Neural cell (in vitro differentiated cells): ENCODE data around the gene CD80. TPM values are rescaled to one million over a fixed set of nuclear protein-coding genes. Genes with fewer than 3 reads are reported as not detected.

ENCODE experiments used
- H2AFZ ChIP-seq: fragments of 200-600, 300-800 bp; sonication (generic), shearing (Covaris generic); 2 replicates; pipeline ENCODE4 v1.6.0; 2014; ENCODE audit warnings: low read depth, mild to moderate bottlenecking, antibody characterized with exemption, low read length, moderate library complexity
- H3F3A ChIP-seq: fragments of 200-600 bp; shearing (Covaris generic); 2 replicates; pipeline ENCODE4 v1.6.1; 2016; ENCODE audit warnings: mild to moderate bottlenecking, moderate library complexity, mixed read lengths, antibody characterized with exemption, low read length; ENCODE audit not compliant: insufficient read depth, poor library complexity, severe bottlenecking
- H3K27ac ChIP-seq: fragments of 200-600, 300-800 bp; sonication (generic), shearing (Covaris generic); 2 replicates; pipeline ENCODE4 v1.5.1; 2014; ENCODE audit warnings: mild to moderate bottlenecking, low read length, moderate library complexity
- H3K27me3 ChIP-seq: fragments of 300-800, 200-600 bp; sonication (generic), shearing (Covaris generic); 2 replicates; pipeline ENCODE4 v1.6.0; 2014; ENCODE audit warnings: mild to moderate bottlenecking, low read depth, low read length, moderate library complexity; ENCODE audit not compliant: insufficient read depth
- H3K36me3 ChIP-seq: fragments of 300-800, 200-600 bp; sonication (generic), shearing (Covaris generic); 2 replicates; pipeline ENCODE4 v1.5.1; 2014; ENCODE audit warnings: mild to moderate bottlenecking, antibody characterized with exemption, low read length, moderate library complexity; ENCODE audit not compliant: insufficient read depth
- H3K4me2 ChIP-seq: fragments of 300-800, 200-600 bp; sonication (generic), shearing (Covaris generic); 2 replicates; pipeline ENCODE4 v1.6.0; 2014; ENCODE audit warnings: mild to moderate bottlenecking, low read length
- H3K4me3 ChIP-seq: fragments of 300-800, 200-600 bp; sonication (generic), shearing (Covaris generic); 2 replicates; pipeline ENCODE4 v1.5.1; 2014; ENCODE audit warnings: mild to moderate bottlenecking, low read length, moderate library complexity
- H3K79me2 ChIP-seq: fragments of 200-600 bp; shearing (Covaris generic); replicated peaks from 2 replicates; pipeline ENCODE4 v1.6.0; 2014; ENCODE audit warnings: mild to moderate bottlenecking, low read length, moderate library complexity; ENCODE audit not compliant: insufficient read depth
- H3K9ac ChIP-seq: fragments of 300-800, 200-600 bp; sonication (generic), shearing (Covaris generic); 2 replicates; pipeline ENCODE4 v1.6.1; 2016; ENCODE audit warnings: mild to moderate bottlenecking, low read length, mixed read lengths
- H3K9me2 ChIP-seq: fragments of 200-600 bp; shearing (Covaris generic); 2 replicates; pipeline ENCODE4 v1.6.1; 2016; ENCODE audit warnings: mild to moderate bottlenecking, low read length, mixed read lengths; ENCODE audit not compliant: insufficient read depth
- H3K9me3 ChIP-seq: fragments of 200-600, 300-800 bp; sonication (generic), shearing (Covaris generic); 2 replicates; pipeline ENCODE4 v1.6.1; 2016; ENCODE audit warnings: mild to moderate bottlenecking, mixed run types, low read length, moderate library complexity, mixed read lengths
- H4K20me1 ChIP-seq: fragments of 200-600 bp; shearing (Covaris generic); 2 replicates; pipeline ENCODE4 v1.6.1; 2016; ENCODE audit warnings: mild to moderate bottlenecking, mixed run types; ENCODE audit not compliant: insufficient read depth
- CTCF ChIP-seq: fragments of 450-650 bp; IDR thresholded peaks from 2 replicates; pipeline ENCODE4 v1.5.1; 2014; ENCODE audit warnings: antibody characterized with exemption, mild to moderate bottlenecking, moderate library complexity; ENCODE audit not compliant: poor library complexity, severe bottlenecking
- EP300 ChIP-seq: fragments of 450-650 bp; conservative IDR thresholded peaks from 2 replicates; pipeline ENCODE4 v1.6.1; 2014; ENCODE audit warnings: antibody characterized with exemption, mild to moderate bottlenecking, moderate library complexity; ENCODE audit not compliant: poor library complexity, severe bottlenecking
- EZH2 ChIP-seq: fragments of 200-600, 300-800 bp; shearing (Covaris generic), sonication (generic); IDR thresholded peaks from 2 replicates; pipeline ENCODE4 v1.6.1; 2014; ENCODE audit warnings: antibody characterized with exemption, low read length, borderline replicate concordance, mild to moderate bottlenecking; ENCODE audit not compliant: insufficient read depth, poor library complexity, severe bottlenecking
- MXI1 ChIP-seq: fragments of 450-650 bp; conservative IDR thresholded peaks from 2 replicates; pipeline ENCODE4 v1.6.1; 2014; ENCODE audit warnings: antibody characterized with exemption, mild to moderate bottlenecking; ENCODE audit not compliant: poor library complexity, severe bottlenecking
- POLR2AphosphoS5 ChIP-seq: IDR thresholded peaks from 2 replicates; pipeline ENCODE4 v1.6.1; 2012
- RAD21 ChIP-seq: fragments of 450-650 bp; conservative IDR thresholded peaks from 2 replicates; pipeline ENCODE4 v1.6.1; 2014; ENCODE audit warnings: antibody characterized with exemption, mild to moderate bottlenecking, moderate library complexity
- REST ChIP-seq: IDR thresholded peaks from 2 replicates; pipeline ENCODE4 v1.6.1; 2012; ENCODE audit warnings: borderline replicate concordance
- SMC3 ChIP-seq: fragments of 450-650 bp; conservative IDR thresholded peaks from 2 replicates; pipeline ENCODE4 v1.6.1; 2014; ENCODE audit warnings: antibody characterized with exemption, mild to moderate bottlenecking, moderate library complexity; ENCODE audit not compliant: poor library complexity
- TAF1 ChIP-seq: IDR thresholded peaks from 2 replicates; pipeline ENCODE4 v1.6.1; 2012; ENCODE audit warnings: low read depth
- polyA plus RNA-seq: library from polyadenylated mRNA; depleted of rRNA; stranded (reverse); fragments of >200 nt; gene quantifications from 2 replicates; pipeline ENCODE4 v1.2.3, GENCODE V29; 2014

Gene CD80
- polyA plus RNA-seq, 1 donor from 2014 or later: not detected

GRCh38 chr3:119562307-119562961 is 3.0 kb upstream of the CD80 start:
- Histone ChIP-seq H3K9me2 (no peaks in the 10 kb centered on the region), H3K9me3 (no peaks in the 10 kb centered on the region), H3K9ac (no peak overlapping the region), H3K4me3 (no peak overlapping the region), H3K27ac (no peak overlapping the region), H3K36me3 (no peaks in the 10 kb centered on the region), H3K27me3 (no peaks in the 10 kb centered on the region), H3K79me2 (no peaks in the 10 kb centered on the region), H3F3A (no peaks in the 10 kb centered on the region), H2AFZ (no peak overlapping the region), H4K20me1 (no peaks in the 10 kb centered on the region), H3K4me2 (no peak overlapping the region)
- no peak for TF ChIP-seq CTCF
- TF ChIP-seq RAD21: no peak
- no peak for TF ChIP-seq TAF1
- no peak for TF ChIP-seq SMC3
- TF ChIP-seq EP300: no peak
- no peak for TF ChIP-seq REST
- no peak for TF ChIP-seq POLR2AphosphoS5
- no peak for TF ChIP-seq EZH2
- TF ChIP-seq MXI1: no peak

- H3K36me3 ChIP-seq: no peaks in the 10 kb centered on the region
- no peaks in the 10 kb centered on the region for H3K9me3 ChIP-seq
- TF ChIP-seq EZH2: no peak
- TF ChIP-seq TAF1: no peak
- no peak for TF ChIP-seq REST
- TF ChIP-seq EP300: no peak
- no peak for TF ChIP-seq CTCF
- no peak for TF ChIP-seq SMC3
- TF ChIP-seq POLR2AphosphoS5: no peak
- TF ChIP-seq MXI1: no peak
- TF ChIP-seq RAD21: no peak
- H3K27me3 ChIP-seq: no peaks in the 10 kb centered on the region
- no peaks in the 10 kb centered on the region for H3K9me2 ChIP-seq
- H4K20me1 ChIP-seq: no peaks in the 10 kb centered on the region
- H2AFZ ChIP-seq: no peak overlapping the region
- no peak overlapping the region for H3K27ac ChIP-seq
- H3K79me2 ChIP-seq: no peaks in the 10 kb centered on the region
- H3K4me3 ChIP-seq: no peak overlapping the region
- H3K9ac ChIP-seq: no peak overlapping the region
- no peaks in the 10 kb centered on the region for H3F3A ChIP-seq
- H3K4me2 ChIP-seq: no peak overlapping the region
Observed at GRCh38 chr3:119560160-119560559, 746 bp upstream of the CD80 start.
